Amniotic stem cell (primary cell): ENCODE results near the gene ADORA2A.

Experiments used
- DNase-seq: peaks from one replicate; lab custom pipeline; 2025; lab: John Stamatoyannopoulos, UW

The ADORA2A gene

GRCh38 chr22:24403346-24403745 lies 24.1 kb upstream of the ADORA2A start:
- no peak for DNase-seq

GRCh38 chr22:24404561-24405275 lies 22.7 kb upstream of the ADORA2A start:
- DNase-seq, result no peak

- no peak for DNase-seq
Observed at GRCh38 chr22:24405631-24406321, 21.6 kb upstream of the ADORA2A start.

- DNase-seq, result no peak
Observed at GRCh38 chr22:24406322-24407277, 20.8 kb upstream of the ADORA2A start.

- DNase-seq, result no peak
Observed at GRCh38 chr22:24407278-24407665, 20.1 kb upstream of the ADORA2A start.

GRCh38 chr22:24407884-24408283 lies 19.5 kb upstream of the ADORA2A start:
- DNase-seq, result no peak

GRCh38 chr22:24408630-24409029 lies 18.8 kb upstream of the ADORA2A start:
- DNase-seq, result no peak

- DNase-seq, result no peak
Observed at GRCh38 chr22:24409707-24410106, 17.7 kb upstream of the ADORA2A start.

GRCh38 chr22:24410110-24410856 lies 17.1 kb upstream of the ADORA2A start:
- DNase-seq, result no peak

- DNase-seq, result no peak
Observed at GRCh38 chr22:24411256-24412004, 16.0 kb upstream of the ADORA2A start.

GRCh38 chr22:24412274-24412673 lies 15.1 kb upstream of the ADORA2A start:
- no peak for DNase-seq

GRCh38 chr22:24413271-24413670 lies 14.1 kb upstream of the ADORA2A start:
- DNase-seq, result no peak

GRCh38 chr22:24413736-24414385 lies 13.5 kb upstream of the ADORA2A start:
- DNase-seq, result no peak

- DNase-seq, result no peak
Observed at GRCh38 chr22:24414523-24414922, 12.9 kb upstream of the ADORA2A start.

- DNase-seq, result no peak
Observed at GRCh38 chr22:24414984-24415945, 12.1 kb upstream of the ADORA2A start.

GRCh38 chr22:24416095-24416494 lies 11.3 kb upstream of the ADORA2A start:
- no peak for DNase-seq

- no peak for DNase-seq
Observed at GRCh38 chr22:24416611-24417010, 10.8 kb upstream of the ADORA2A start.

GRCh38 chr22:24417200-24417599 lies 10.2 kb upstream of the ADORA2A start:
- no peak for DNase-seq

- no peak for DNase-seq
Observed at GRCh38 chr22:24417901-24418641, 9.3 kb upstream of the ADORA2A start.
